ACHN (cell line): ENCODE results near the gene TMEM127.
A peak's percentile ranks its signal among the peaks of the same experiment; 100 is the strongest.
"Not testable (repeated sequence)": the region's sequence is repeated elsewhere in the genome, so short reads cannot be mapped to it uniquely, and the experiment has no call there.

Experiments
- DNase-seq: peaks from one replicate; pipeline ENCODE4 v3.0.0-alpha.2; 2015
- in situ Hi-C: cut with HindIII; loops from 2 replicates; pipeline ENCODE4 v1.10.0; 2017; ENCODE audit warnings: low sequenced_read_pairs, low pct_ligation_motif_present, low pct_unique_long_range_greater_than_20kb

The TMEM127 gene

GRCh38 chr2:96265840-96266679, at the start of gene TMEM127, which contains the start of gene CIAO1:
Gene TMEM127 (minus strand): TSS chr2:96265997. CDS start chr2:96265381, 616 bp downstream.
Gene CIAO1 (plus strand): TSS chr2:96266225. CDS start chr2:96266351, 126 bp downstream.
- DNase-seq, result peak; percentile 99
- in situ Hi-C loops, result no loop called here

- in situ Hi-C loops, result no loop called here
- no peak for DNase-seq
These were observed 49.2 kb upstream of the TMEM127 start for GRCh38 chr2:96315005-96315399.

- in situ Hi-C loops, result no loop called here
- DNase-seq, result no peak
These were observed 42.5 kb upstream of the TMEM127 start for GRCh38 chr2:96308248-96308647.

- in situ Hi-C loops, result no loop called here
- DNase-seq, result peak; percentile 7
These were observed 40.6 kb upstream of the TMEM127 start for GRCh38 chr2:96306370-96306769.

- in situ Hi-C loops, result no loop called here
- DNase-seq, result peak; percentile 9
These were observed 40.1 kb upstream of the TMEM127 start for GRCh38 chr2:96305979-96306308.

- peak; percentile 90 for DNase-seq
- in situ Hi-C loops, result no loop called here
These were observed 39.5 kb upstream of the TMEM127 start, which contains the start of gene SNRNP200 for GRCh38 chr2:96305091-96305978. Gene SNRNP200 (minus strand): TSS chr2:96305546. CDS start chr2:96305437, 109 bp downstream.

- DNase-seq, result no peak
- in situ Hi-C loops, result no loop called here
These were observed 38.8 kb upstream of the TMEM127 start for GRCh38 chr2:96304606-96305005.

- DNase-seq, result no peak
- in situ Hi-C loops, result no loop called here
These were observed 36.1 kb upstream of the TMEM127 start for GRCh38 chr2:96301865-96302264.

- DNase-seq, result no peak
- in situ Hi-C loops, result no loop called here
These were observed 31.1 kb upstream of the TMEM127 start for GRCh38 chr2:96296925-96297324.

- DNase-seq, in situ Hi-C loops: not testable (repeated sequence)
These were observed 28.5 kb upstream of the TMEM127 start for GRCh38 chr2:96294271-96294670.

GRCh38 chr2:96291751-96292150, 26.0 kb upstream of the TMEM127 start:
- in situ Hi-C loops, result no loop called here
- DNase-seq, result no peak

GRCh38 chr2:96287273-96287856, 21.6 kb upstream of the TMEM127 start:
- in situ Hi-C loops, result no loop called here

GRCh38 chr2:96276787-96277499, 11.1 kb upstream of the TMEM127 start:
- DNase-seq, result no peak
- in situ Hi-C loops, result no loop called here

More at GRCh38 chr2:96287273-96287856, 21.6 kb upstream of the TMEM127 start:
- DNase-seq, result no peak

- in situ Hi-C loops, result no loop called here
- DNase-seq, result no peak
These were observed 8.7 kb upstream of the TMEM127 start for GRCh38 chr2:96274355-96275056.

GRCh38 chr2:96273763-96274162, 8.0 kb upstream of the TMEM127 start:
- no peak for DNase-seq
- in situ Hi-C loops, result no loop called here

- DNase-seq, result no peak
- in situ Hi-C loops, result no loop called here
These were observed 6.2 kb upstream of the TMEM127 start for GRCh38 chr2:96271995-96272394.

- peak; percentile 57 for DNase-seq
- in situ Hi-C loops, result no loop called here
These were observed 1.6 kb upstream of the TMEM127 start for GRCh38 chr2:96267159-96267971.
